HG02870 (cell line): Measurements from ENCODE around the gene CLIC4.

Source experiments
- ATAC-seq: cut with Tn5 transposase; IDR thresholded peaks from one replicate; pipeline ENCODE4 v1.9.1; 2021; ENCODE audit warnings: mild to moderate bottlenecking, moderate library complexity; ENCODE audit not compliant: unreplicated experiment

The CLIC4 gene

DNA sequence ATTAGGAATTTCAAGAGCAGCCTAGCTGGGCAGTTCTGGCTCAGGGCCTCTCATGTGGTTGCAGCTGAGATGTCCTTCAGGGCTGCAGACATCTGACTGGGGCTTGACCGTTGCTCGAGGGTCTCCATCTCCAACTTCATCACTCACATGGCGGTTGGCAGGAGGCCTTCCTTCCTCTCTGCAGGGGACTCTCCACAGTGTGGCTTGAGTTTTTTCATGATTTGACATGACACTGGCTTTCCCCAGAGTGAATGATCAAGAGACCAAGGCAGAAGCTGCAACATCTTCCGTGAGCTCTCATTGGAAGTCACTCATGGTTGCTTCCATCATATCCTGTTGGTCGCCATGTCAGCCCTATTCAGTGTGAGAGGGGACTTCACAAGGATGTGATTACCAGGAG is 110.2 kb downstream of the CLIC4 start:
- no peak for ATAC-seq

GRCh38 chr1:24856787-24857506 is 111.7 kb downstream of the CLIC4 start:
- no peak for ATAC-seq

- no peak for ATAC-seq
Measured at GRCh38 chr1:24857507-24858133, 112.4 kb downstream of the CLIC4 start.

GRCh38 chr1:24858277-24858676 is 113.0 kb downstream of the CLIC4 start:
- ATAC-seq = no peak

- no peak for ATAC-seq
Measured at GRCh38 chr1:24859063-24860010, 114.1 kb downstream of the CLIC4 start.

- no peak for ATAC-seq
Measured at GRCh38 chr1:24860841-24861240, 115.6 kb downstream of the CLIC4 start.

DNA sequence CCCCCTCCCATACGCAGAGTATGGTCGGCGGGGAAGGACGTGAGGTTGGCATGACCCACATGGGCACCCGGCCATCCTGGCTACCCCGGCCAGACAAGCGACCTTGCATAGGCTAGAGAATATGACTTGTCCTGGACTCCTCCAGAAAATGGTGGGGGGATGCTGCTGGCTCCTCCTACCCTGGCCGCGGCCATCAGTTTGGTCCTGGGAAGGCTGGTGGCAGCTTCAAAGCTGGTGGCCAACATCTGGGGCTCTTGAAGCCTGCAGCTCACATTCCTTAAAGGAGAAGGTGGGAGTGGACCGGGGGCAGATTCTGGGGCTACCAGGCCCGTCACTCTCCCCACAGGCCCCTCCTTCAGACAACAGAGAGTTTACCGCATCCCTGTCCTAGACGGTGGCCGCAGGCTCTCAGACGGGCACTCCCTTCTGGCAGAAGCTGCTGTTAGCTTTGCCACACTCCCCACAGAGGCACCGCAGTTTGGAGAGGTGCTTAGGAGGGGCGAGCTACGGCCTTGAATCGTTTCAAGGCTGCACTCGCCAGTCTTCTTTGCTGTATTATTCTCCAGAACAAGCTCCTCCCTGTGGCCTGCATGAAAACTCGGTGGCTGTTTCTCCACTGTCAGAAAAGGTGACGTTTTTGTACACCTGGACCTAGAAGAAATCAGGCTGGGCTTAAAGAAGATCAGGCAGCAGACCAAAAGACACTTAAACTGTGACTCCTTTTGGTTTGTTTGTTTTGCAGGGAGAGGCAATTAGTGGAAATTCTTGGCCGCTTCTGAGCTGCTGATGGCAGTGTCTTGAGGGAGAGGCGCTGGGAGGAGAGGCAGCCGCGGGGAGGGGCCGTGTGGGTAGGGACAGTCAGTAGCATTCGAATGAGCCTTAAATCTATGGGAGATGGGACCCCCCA is 116.8 kb downstream of the CLIC4 start:
- no peak for ATAC-seq

DNA sequence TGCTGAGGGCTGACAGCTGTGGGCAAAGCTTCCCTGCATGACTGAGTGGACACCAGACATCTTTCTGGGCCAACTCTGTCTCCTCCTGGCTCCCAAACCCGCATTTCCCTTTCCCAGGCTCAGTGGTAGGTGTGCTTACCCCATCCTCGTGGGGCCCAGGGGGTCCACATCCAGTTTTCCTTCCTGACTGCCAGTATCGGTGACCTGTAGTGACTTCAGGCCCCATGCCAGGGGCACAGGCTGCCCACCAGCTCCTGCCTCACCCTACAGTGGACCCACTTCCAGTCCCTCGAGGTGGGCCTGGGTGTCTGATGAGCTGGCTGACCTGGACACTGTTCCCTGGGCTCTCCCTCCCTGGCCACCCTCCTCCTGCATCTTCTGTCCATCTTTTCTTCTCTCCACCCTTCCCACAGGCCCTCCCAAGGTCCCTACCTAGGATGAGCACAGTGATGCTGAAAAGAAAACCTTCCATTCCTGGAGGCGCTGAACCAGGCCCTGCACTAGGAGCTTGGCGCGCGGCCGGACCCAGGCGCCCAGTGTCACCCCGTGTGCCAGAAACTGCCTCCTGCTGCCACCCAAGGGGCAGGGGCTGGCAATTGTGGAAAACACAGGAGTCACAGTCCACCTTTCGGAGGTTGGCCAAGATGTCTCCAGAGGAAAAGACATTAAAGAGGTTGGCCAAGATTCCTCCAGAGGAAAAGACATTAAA is 117.7 kb downstream of the CLIC4 start:
- no peak for ATAC-seq

DNA sequence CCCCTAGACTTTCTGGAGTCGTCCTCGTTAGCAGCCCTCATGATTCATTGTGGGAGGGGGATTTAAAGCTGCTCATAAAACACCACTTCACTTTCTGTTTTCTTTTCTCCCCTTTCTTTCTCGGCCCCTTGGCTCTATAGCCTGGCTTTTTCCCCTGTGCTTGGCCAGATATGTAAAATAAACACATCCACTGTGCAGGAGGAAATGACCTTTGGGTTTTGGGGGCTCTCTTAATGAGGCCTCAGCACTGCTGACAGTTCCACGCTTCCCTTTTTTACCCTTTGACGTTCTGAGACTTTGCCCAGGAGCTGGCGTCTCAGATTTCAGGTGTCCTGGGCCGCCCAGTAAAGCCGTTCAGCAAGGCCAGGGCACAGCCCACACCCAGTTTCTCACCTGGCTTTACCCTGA is 119.1 kb downstream of the CLIC4 start:
- no peak for ATAC-seq

DNA sequence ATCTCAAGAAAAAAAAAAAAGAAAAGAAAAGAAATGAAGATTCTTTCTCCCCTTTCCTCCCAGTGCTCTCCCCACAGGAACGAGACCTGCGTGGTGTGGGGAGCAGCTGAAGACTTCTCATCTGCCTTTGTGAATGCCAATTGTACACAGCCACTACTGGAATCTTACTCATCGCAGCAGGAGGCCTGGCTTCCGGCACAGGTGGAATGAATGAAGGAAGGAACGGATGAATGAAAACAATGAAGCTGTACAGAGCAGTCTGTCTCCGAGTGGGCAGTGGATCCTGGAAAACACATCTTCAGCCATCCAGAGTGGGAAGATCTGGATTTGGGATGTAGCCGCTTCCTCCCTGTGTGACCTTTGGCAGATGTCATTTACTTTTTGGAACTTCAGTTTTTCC is 119.9 kb downstream of the CLIC4 start:
- ATAC-seq = no peak

DNA sequence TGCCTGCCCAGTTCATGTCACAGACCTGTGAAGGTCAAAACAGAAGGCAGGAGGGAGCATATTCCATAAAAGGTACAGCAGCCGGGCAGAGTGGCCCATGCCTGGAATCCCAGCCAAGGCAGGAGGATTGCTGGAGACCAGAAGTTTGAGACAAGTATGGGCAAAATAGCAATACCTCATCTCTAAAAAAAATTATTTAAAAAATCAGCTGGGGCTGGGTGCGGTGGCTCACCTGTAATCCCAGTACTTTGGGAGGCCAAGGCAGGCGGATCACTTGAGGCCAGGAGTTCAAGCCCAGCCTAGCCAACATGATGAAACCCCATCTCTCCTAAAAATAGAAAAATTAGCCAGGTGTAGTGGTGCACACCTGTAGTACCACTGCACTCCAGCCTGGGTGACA is 120.3 kb downstream of the CLIC4 start:
- ATAC-seq = no peak

GRCh38 chr1:24866211-24867083 is 121.2 kb downstream of the CLIC4 start:
- no peak for ATAC-seq

GRCh38 chr1:24867084-24867870 is 122.0 kb downstream of the CLIC4 start:
- ATAC-seq = no peak

DNA sequence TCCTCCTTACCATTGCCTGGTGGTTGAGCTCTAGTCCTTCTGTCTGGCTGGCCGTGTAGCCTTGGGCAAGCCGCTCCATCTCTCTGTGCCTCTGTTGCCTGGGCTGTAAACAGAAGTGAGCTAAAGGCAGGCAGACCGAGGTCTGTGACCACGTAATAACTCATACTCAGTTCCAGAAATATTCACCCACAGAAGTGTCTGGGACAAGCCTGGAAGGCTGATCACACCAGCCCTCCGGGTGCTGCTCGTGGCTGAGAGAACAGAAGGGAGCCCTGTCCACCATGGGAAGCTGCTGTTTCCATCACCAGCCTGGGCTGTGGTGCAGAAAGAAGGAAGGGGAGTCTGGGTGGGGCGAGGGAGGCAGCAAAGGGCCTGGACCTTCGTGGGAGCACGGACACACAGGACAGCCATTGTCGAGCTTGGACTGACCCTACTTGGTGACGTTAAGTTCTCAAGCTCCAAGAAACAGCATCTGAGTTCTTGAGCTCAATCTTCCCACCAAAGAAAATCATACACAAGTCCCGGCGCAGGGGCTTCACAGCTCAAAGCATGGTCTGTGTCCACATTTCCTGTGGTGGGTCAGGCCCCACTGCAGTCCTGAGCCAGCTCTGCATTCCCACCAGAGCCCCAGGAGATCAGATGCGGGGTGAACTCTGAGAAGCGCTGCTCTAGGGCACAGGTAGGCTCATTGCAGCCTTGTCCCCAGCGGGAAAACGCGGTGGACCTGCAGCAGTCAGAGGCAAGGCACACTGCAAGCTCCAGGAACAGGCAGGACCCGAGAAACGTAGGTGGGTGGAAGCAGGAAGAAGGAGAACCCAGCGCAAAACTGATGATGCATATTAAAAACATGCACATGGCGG is 123.0 kb downstream of the CLIC4 start:
- ATAC-seq = no peak

GRCh38 chr1:24870551-24871195 is 125.4 kb downstream of the CLIC4 start:
- no peak for ATAC-seq

DNA sequence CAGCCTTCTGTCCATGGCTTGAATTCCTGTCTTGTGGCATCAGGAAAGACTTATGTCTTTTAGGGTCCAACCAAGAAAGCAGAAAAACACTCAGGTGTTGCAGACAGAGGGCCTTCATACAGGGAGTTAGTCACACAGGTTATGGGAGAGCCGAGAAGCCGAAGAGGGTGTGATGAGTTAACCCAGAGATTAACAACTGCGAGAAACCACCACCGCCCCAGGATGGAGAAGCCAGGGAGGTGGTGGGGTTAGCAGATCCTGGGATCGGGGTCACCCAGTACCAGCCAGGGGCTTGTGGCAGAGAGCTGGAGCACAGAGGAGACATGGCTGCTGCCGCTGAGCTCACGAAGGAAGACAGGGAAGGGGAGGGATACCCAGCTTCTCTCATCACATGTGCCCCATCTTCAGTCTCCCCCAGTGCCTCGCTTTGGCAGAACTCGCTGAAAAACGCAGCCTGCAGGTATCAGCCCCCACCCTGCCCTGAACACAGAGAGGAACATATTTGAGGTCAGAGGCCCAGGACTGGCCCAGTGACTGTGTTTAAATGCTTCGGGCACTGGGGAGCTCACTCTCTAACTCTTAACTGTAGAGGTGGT is 126.2 kb downstream of the CLIC4 start:
- no peak for ATAC-seq
